ENCODE results near the gene SGIP1. TPM values are rescaled to one million over a fixed set of nuclear protein-coding genes. Genes with fewer than 3 reads are reported as not detected.

The SGIP1 gene, protein sequence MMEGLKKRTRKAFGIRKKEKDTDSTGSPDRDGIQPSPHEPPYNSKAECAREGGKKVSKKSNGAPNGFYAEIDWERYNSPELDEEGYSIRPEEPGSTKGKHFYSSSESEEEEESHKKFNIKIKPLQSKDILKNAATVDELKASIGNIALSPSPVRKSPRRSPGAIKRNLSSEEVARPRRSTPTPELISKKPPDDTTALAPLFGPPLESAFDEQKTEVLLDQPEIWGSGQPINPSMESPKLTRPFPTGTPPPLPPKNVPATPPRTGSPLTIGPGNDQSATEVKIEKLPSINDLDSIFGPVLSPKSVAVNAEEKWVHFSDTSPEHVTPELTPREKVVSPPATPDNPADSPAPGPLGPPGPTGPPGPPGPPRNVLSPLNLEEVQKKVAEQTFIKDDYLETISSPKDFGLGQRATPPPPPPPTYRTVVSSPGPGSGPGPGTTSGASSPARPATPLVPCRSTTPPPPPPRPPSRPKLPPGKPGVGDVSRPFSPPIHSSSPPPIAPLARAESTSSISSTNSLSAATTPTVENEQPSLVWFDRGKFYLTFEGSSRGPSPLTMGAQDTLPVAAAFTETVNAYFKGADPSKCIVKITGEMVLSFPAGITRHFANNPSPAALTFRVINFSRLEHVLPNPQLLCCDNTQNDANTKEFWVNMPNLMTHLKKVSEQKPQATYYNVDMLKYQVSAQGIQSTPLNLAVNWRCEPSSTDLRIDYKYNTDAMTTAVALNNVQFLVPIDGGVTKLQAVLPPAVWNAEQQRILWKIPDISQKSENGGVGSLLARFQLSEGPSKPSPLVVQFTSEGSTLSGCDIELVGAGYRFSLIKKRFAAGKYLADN
- total RNA-seq (1.7 TPM), polyA plus RNA-seq (ENCODE audit: insufficient read depth in 1 of 8, insufficient read length in 8 of 8, low replicate concordance in 1 of 8) (1 to 10 TPM; 2.0 to 3.1 (median 2.5) TPM)
- long read RNA-seq, donor 1, result 0 reads
- long read RNA-seq, donor 2, result 0 reads
- long read RNA-seq, donor 3, result 0 reads
- long read RNA-seq, donor 4, result 0 reads
- long read RNA-seq, donor 5, result 0 reads
- long read RNA-seq, donor 6, partial matches to known transcripts, result 0 of 1 reads
- long read RNA-seq, donor 6, other reads (novel, unspliced or antisense), result 0 of 1 reads
- long read RNA-seq, donor 7, result 0 reads
- long read RNA-seq, donor 8, result 0 reads
- long read RNA-seq, donor 9, partial matches to known transcripts, result 0 of 1 reads
- long read RNA-seq, donor 9, other reads (novel, unspliced or antisense), result 0 of 1 reads
- long read RNA-seq, donor 10, result 0 reads
- long read RNA-seq, donor 11, result 0 reads

DNA sequence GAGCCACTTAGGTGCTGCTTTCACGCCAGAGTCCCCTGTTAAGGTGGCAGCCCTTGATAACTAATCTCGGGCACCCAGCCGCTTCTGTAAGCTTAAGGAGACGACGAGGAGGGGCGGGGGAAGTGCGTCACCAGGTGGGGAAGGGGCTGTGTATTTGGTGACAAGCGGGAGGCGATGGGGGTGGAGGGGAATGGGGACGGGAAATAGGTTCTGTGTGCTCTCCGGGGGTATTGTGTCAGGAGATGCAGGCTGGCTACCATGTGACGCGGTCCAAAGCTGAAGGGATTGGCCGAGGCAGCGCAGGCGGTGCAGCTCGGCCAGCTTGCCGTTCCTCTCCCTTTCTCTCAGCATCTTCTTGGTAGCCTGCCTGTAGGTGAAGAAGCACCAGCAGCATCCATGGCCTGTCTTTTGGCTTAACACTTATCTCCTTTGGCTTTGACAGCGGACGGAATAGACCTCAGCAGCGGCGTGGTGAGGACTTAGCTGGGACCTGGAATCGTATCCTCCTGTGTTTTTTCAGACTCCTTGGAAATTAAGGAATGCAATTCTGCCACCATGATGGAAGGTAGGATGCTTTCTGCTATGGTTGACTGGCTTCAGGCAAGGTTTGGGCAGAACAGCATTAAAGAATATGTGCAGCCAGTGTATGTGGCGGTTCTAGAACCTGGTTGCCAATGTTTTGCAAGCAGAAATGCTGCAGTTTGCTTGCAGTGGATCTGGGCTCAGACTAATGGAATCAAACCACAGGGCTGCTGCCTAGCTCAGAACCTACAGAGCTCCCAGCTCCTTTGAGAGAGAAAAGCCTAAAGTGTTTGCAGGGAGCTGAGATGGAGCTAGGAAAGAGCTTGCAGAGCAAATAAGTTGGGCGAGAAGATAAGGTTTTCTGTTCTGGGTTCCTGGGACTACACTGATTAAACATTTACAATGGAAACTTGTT lies at the start of gene SGIP1:
SGIP1 (plus strand) TSS at position 350 of the 937 bp plus-strand sequence; CDS start at position 556, 206 bp downstream.
- Histone ChIP-seq H3K4me3 (ENCODE audit: low read length) (peak within 1 kb of the TSS; percentile 51), H3K36me3 (ENCODE audit: control insufficient read depth, insufficient read depth, low read length) (no peaks in the 10 kb centered on the region), H3K9me3 (replicated peaks; ENCODE audit: control insufficient read depth, low read depth, low read length) (no peaks in the 10 kb centered on the region), H3K27me3 (ENCODE audit: control insufficient read depth, insufficient read depth, low read length) (peaks cover 10% of the 10 kb centered on the region), H3K27ac (ENCODE audit: low read length) (peak within 1 kb of the TSS; percentile 67), H3K4me1 (ENCODE audit: control insufficient read depth, insufficient read depth, low read length) (peaks cover 10% of the 10 kb centered on the region)
- WGBS (ENCODE audit: insufficient coverage), result 10% methylated on average over 23 of the region's 25 CpGs
- peak; percentile 62 for DNase-seq

DNA sequence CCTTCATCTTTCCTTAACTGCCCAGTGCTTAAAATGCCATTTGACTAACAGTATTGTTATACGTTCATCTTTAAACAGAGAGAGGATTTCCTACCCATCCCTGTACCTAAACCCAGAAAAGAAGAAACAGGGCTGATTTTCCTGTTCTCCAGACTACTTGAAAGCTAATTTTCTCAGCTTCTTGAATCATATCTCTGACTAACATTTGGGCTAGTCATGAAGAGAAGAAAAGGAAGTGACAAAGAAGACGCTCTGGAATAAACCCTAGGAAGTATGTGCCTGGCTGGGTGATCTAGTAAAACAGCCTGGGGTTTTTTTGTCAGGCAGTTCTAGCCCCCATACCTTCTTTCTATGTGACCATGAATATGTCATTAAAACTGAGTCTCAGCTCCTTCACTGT lies 44.8 kb upstream of the SGIP1 start:
- no peak overlapping the region for H3K4me3 ChIP-seq (ENCODE audit: low read length)
- no peaks in the 10 kb centered on the region for H3K36me3 ChIP-seq (ENCODE audit: control insufficient read depth, insufficient read depth, low read length)
- no peaks in the 10 kb centered on the region for H3K9me3 ChIP-seq (replicated peaks; ENCODE audit: control insufficient read depth, low read depth, low read length)
- DNase-seq, result no peak
- WGBS (ENCODE audit: insufficient coverage), result no CpG with 5 or more reads among the region's 2 CpGs
- H3K27me3 ChIP-seq (ENCODE audit: control insufficient read depth, insufficient read depth, low read length), result no peaks in the 10 kb centered on the region
- no peaks in the 10 kb centered on the region for H3K4me1 ChIP-seq (ENCODE audit: control insufficient read depth, insufficient read depth, low read length)
- no peak overlapping the region for H3K27ac ChIP-seq (ENCODE audit: low read length)

DNA sequence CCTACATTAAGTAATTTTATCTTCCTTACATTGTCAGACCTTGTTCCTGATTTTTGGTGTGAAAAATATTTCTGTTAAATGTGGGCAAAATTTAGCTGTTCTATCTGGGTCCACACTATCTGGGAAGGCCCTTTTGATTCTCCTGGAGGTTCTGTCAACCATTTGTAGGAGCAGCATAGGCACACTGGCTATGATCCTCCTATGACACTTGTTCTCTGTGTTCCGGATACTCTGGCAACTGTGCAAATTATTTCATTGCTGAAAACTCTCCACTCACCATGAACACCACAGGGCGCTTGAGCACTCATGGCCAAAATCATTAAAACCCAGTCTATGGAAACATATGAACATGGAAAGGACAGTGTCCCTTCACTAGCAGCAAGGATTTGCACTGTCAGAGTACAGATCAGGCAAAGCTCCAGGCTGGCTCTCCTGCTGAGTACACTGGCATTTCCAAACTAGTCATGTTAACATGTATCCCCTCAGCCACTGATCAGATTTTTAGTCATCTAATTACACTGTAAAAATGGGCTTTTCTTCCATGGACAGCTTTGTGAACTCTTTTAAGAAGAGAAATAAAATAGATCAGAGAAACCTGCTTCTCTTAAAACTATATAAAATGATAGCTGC lies 43.9 kb upstream of the SGIP1 start:
- Histone ChIP-seq H3K27me3 (ENCODE audit: control insufficient read depth, insufficient read depth, low read length) (no peaks in the 10 kb centered on the region), H3K36me3 (ENCODE audit: control insufficient read depth, insufficient read depth, low read length) (no peaks in the 10 kb centered on the region), H3K4me3 (ENCODE audit: low read length) (no peak overlapping the region), H3K9me3 (replicated peaks; ENCODE audit: control insufficient read depth, low read depth, low read length) (no peaks in the 10 kb centered on the region), H3K4me1 (ENCODE audit: control insufficient read depth, insufficient read depth, low read length) (no peaks in the 10 kb centered on the region), H3K27ac (ENCODE audit: low read length) (no peak overlapping the region)
- DNase-seq, result no peak
- WGBS (ENCODE audit: insufficient coverage), result 69% methylated on average over 2 of the region's 2 CpGs

DNA sequence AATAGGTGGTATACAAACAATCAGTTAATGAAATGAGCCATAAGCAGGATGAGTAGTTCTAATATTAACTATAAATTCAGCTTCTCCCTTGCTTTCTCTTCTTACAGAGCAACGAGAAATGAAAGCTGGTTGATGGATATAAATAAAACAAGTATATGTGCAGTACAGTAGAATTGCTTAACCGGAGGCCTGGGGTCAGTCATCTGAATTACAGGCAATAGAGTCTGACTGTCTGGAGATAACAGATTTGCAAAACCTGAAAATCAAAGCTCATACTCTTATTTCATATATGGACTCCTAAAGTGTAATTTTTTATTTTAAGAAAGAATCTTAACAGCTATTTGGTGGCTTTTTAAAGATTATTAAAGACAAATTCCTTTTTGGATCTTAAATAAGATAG lies 43.1 kb upstream of the SGIP1 start:
- Histone ChIP-seq H3K4me1 (ENCODE audit: control insufficient read depth, insufficient read depth, low read length) (no peaks in the 10 kb centered on the region), H3K27ac (ENCODE audit: low read length) (no peak overlapping the region), H3K4me3 (ENCODE audit: low read length) (no peak overlapping the region), H3K27me3 (ENCODE audit: control insufficient read depth, insufficient read depth, low read length) (no peaks in the 10 kb centered on the region), H3K9me3 (replicated peaks; ENCODE audit: control insufficient read depth, low read depth, low read length) (no peaks in the 10 kb centered on the region), H3K36me3 (ENCODE audit: control insufficient read depth, insufficient read depth, low read length) (no peaks in the 10 kb centered on the region)
- peak; percentile 11 for DNase-seq
- no CpG with 5 or more reads among the region's 2 CpGs for WGBS (ENCODE audit: insufficient coverage)

DNA sequence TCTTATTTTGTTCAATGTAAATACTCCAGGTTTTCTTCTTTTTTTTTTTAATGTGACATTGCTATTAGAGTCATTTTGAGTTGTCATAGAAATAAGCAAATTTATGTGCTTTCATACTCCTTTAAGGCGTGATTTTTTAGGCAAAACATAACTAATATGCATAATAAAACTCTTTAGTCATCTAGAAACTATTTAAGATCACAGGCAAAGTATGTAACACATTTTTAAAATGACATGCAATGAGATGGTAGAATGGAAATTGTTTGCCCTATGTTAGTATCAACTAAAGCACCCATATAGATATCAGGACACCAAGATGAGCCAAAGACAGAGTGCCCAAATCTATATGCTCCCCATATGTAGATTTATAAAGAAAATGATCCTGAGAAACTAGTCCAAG lies 41.5 kb upstream of the SGIP1 start:
- Histone ChIP-seq H3K9me3 (replicated peaks; ENCODE audit: control insufficient read depth, low read depth, low read length) (no peaks in the 10 kb centered on the region), H3K27ac (ENCODE audit: low read length) (no peak overlapping the region), H3K36me3 (ENCODE audit: control insufficient read depth, insufficient read depth, low read length) (no peaks in the 10 kb centered on the region), H3K4me3 (ENCODE audit: low read length) (no peak overlapping the region), H3K27me3 (ENCODE audit: control insufficient read depth, insufficient read depth, low read length) (no peaks in the 10 kb centered on the region), H3K4me1 (ENCODE audit: control insufficient read depth, insufficient read depth, low read length) (no peaks in the 10 kb centered on the region)
- no peak for DNase-seq
- WGBS (ENCODE audit: insufficient coverage), result no CpG with 5 or more reads among the region's 1 CpG

DNA sequence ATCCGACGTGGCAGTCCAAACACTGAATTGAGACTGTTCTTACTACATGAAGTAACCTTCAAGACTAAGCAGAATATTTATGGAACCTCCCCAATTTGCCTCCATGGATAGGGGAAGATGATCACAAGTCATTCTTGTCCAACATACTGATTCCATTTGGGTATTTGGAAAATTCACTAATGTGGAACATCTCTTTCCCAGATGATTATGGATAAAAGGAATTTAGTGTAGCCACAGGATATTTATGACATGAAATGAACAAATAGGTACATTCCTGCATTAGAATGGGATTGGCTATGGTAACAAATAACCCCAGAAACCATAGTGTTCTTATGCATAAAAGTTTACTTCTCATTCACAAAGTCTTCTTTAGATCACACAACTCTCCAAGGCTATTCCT lies 40.2 kb upstream of the SGIP1 start:
- no peaks in the 10 kb centered on the region for H3K36me3 ChIP-seq (ENCODE audit: control insufficient read depth, insufficient read depth, low read length)
- DNase-seq, result no peak
- H3K4me3 ChIP-seq (ENCODE audit: low read length), result no peak overlapping the region
- no peaks in the 10 kb centered on the region for H3K27me3 ChIP-seq (ENCODE audit: control insufficient read depth, insufficient read depth, low read length)
- no peaks in the 10 kb centered on the region for H3K4me1 ChIP-seq (ENCODE audit: control insufficient read depth, insufficient read depth, low read length)
- no peaks in the 10 kb centered on the region for H3K9me3 ChIP-seq (replicated peaks; ENCODE audit: control insufficient read depth, low read depth, low read length)
- no CpG with 5 or more reads among the region's 2 CpGs for WGBS (ENCODE audit: insufficient coverage)
- no peak overlapping the region for H3K27ac ChIP-seq (ENCODE audit: low read length)

DNA sequence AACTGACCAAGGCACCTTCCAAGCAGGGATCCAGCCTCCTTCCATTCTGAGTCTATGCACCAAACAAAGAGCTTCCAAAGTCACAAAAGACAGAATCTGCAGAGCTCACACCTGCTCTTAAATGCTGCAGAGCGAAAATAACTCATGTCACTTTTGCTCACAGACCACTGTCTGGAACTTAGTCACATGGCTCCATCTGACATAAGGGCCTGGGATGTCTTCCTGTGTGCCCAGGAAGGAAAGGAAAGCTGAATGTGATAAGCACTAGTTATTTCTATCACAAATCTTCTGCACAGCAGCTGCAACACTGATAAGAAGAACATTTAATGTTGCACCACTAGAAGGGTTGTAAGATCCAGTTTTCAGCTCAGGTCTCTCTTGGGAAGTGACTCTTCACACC lies 39.5 kb upstream of the SGIP1 start:
- Histone ChIP-seq H3K4me1 (ENCODE audit: control insufficient read depth, insufficient read depth, low read length) (no peaks in the 10 kb centered on the region), H3K27ac (ENCODE audit: low read length) (no peak overlapping the region), H3K9me3 (replicated peaks; ENCODE audit: control insufficient read depth, low read depth, low read length) (no peaks in the 10 kb centered on the region), H3K27me3 (ENCODE audit: control insufficient read depth, insufficient read depth, low read length) (no peaks in the 10 kb centered on the region), H3K36me3 (ENCODE audit: control insufficient read depth, insufficient read depth, low read length) (no peaks in the 10 kb centered on the region), H3K4me3 (ENCODE audit: low read length) (no peak overlapping the region)
- no peak for DNase-seq
- WGBS (ENCODE audit: insufficient coverage), result 100% methylated on average over 1 of the region's 1 CpG

DNA sequence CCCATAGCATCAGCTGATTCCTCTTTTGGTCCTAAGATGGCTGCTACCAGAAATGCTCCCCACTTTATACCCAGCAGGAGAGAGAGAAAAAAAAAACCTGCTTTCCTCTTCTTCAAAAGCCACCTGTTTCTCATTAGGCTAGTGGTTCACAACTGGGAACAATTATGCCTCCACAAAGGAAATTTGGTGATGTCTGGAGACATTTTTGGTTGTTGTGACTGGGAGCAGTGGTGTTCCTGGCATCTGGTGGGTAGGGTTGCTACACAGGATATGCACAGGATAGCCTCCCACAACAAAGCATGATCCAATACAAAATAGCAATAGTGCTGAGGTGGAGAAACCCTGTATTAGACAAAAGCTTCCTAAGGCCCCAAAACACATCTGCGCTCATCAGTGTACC lies 38.5 kb upstream of the SGIP1 start:
- no peak for DNase-seq
- H3K4me3 ChIP-seq (ENCODE audit: low read length), result no peak overlapping the region
- H3K27ac ChIP-seq (ENCODE audit: low read length), result no peak overlapping the region
- WGBS (ENCODE audit: insufficient coverage), result no CpG with 5 or more reads among the region's 1 CpG
- no peaks in the 10 kb centered on the region for H3K36me3 ChIP-seq (ENCODE audit: control insufficient read depth, insufficient read depth, low read length)
- H3K4me1 ChIP-seq (ENCODE audit: control insufficient read depth, insufficient read depth, low read length), result no peaks in the 10 kb centered on the region
- no peaks in the 10 kb centered on the region for H3K27me3 ChIP-seq (ENCODE audit: control insufficient read depth, insufficient read depth, low read length)
- H3K9me3 ChIP-seq (replicated peaks; ENCODE audit: control insufficient read depth, low read depth, low read length), result no peaks in the 10 kb centered on the region

DNA sequence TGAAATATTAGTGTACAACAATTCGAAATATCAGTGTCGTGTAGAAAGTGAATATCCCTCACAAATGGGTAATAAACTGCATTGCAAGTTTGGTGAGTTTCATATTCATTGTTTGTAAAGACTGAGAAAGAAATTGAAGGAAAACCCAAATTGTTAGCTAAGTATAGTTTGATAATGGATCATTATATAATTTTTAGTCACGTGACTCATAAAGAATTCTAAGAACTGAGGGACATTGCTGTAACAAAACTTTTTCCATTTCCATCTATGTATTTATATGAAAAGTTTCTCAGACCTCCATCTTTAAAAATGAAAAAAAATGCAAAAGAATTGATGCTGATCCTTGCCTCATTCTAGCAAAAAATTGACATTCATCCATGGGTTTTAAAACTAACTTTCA lies 36.0 kb upstream of the SGIP1 start:
- H3K9me3 ChIP-seq (replicated peaks; ENCODE audit: control insufficient read depth, low read depth, low read length), result no peaks in the 10 kb centered on the region
- no peak overlapping the region for H3K27ac ChIP-seq (ENCODE audit: low read length)
- no CpG with 5 or more reads among the region's 3 CpGs for WGBS (ENCODE audit: insufficient coverage)
- H3K36me3 ChIP-seq (ENCODE audit: control insufficient read depth, insufficient read depth, low read length), result no peaks in the 10 kb centered on the region
- no peaks in the 10 kb centered on the region for H3K27me3 ChIP-seq (ENCODE audit: control insufficient read depth, insufficient read depth, low read length)
- DNase-seq, result no peak
- no peak overlapping the region for H3K4me3 ChIP-seq (ENCODE audit: low read length)
- H3K4me1 ChIP-seq (ENCODE audit: control insufficient read depth, insufficient read depth, low read length), result no peaks in the 10 kb centered on the region
